Measurements from ENCODE around the gene SLC9A5. TPM values are rescaled to one million over a fixed set of nuclear protein-coding genes. Genes with fewer than 3 reads are reported as not detected.

The SLC9A5 gene
- total and polyA plus RNA-seq, 2 experiments from 2014 or later = 4.5 to 5.4 TPM

DNA sequence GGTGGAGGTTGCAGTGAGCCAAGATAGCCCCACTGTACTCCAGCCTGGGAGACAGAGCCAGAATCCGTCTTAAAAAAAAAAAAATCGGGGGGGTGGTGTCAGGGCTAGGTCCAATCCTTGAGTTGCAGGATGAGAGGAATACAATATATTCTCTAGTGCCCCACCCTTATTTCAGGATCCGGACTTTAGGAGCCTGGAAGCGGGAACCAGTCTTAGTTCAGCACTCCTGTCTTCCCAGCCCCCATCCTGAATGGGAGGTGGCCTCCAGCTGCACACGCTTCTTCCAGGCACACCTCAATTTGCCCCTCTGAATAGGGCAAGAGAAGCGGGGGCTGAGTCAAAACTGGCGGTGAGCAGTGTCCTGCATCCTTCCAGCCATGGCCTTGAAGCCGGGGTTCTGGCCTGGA, 3.1 kb upstream of the SLC9A5 start:
- peak overlapping the region; percentile 94 for H3K27ac ChIP-seq (ENCODE audit: low read depth)
- H3K27me3 ChIP-seq (ENCODE audit: insufficient read depth) = peaks cover 29% of the 10 kb centered on the region
- Mint-ChIP-seq H3K27ac (peak overlapping the region; percentile 97), H3K4me3 (peak overlapping the region; percentile 90), H3K4me1 (peaks cover 53% of the 10 kb centered on the region), H3K27me3 (ENCODE audit: insufficient read depth, low read depth, poor library complexity) (peaks cover 31% of the 10 kb centered on the region), H3K9me3 (no peaks in the 10 kb centered on the region; the same call in 2 of the 3 replicates), H3K36me3 (ENCODE audit: low read depth) (peaks cover 5% of the 10 kb centered on the region; the same call in 1 of the 3 replicates)
- no peaks in the 10 kb centered on the region; the same call in 1 of the 2 replicates for H4K20me1 ChIP-seq (replicated peaks; ENCODE audit: insufficient read depth)
- no peaks in the 10 kb centered on the region for H3K9me2 ChIP-seq (ENCODE audit: insufficient read depth)
- peaks cover 33% of the 10 kb centered on the region for H3K4me1 ChIP-seq (ENCODE audit: insufficient read depth)
- H3F3A ChIP-seq (replicated peaks; ENCODE audit: low read depth) = peaks cover 18% of the 10 kb centered on the region
- DNase-seq (ENCODE audit: low spot score) (no peak), ATAC-seq (no peak)
- peaks cover 36% of the 10 kb centered on the region for H3K79me2 ChIP-seq (replicated peaks; ENCODE audit: insufficient read depth)
- H3K36me3 ChIP-seq (ENCODE audit: insufficient read depth) = no peaks in the 10 kb centered on the region; the same call in 1 of the 2 replicates
- TF ChIP-seq, protein P1, sequence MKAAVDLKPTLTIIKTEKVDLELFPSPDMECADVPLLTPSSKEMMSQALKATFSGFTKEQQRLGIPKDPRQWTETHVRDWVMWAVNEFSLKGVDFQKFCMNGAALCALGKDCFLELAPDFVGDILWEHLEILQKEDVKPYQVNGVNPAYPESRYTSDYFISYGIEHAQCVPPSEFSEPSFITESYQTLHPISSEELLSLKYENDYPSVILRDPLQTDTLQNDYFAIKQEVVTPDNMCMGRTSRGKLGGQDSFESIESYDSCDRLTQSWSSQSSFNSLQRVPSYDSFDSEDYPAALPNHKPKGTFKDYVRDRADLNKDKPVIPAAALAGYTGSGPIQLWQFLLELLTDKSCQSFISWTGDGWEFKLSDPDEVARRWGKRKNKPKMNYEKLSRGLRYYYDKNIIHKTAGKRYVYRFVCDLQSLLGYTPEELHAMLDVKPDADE (IDR thresholded peaks at IDR 0.05) = no peak
- TF ChIP-seq, protein P2, sequence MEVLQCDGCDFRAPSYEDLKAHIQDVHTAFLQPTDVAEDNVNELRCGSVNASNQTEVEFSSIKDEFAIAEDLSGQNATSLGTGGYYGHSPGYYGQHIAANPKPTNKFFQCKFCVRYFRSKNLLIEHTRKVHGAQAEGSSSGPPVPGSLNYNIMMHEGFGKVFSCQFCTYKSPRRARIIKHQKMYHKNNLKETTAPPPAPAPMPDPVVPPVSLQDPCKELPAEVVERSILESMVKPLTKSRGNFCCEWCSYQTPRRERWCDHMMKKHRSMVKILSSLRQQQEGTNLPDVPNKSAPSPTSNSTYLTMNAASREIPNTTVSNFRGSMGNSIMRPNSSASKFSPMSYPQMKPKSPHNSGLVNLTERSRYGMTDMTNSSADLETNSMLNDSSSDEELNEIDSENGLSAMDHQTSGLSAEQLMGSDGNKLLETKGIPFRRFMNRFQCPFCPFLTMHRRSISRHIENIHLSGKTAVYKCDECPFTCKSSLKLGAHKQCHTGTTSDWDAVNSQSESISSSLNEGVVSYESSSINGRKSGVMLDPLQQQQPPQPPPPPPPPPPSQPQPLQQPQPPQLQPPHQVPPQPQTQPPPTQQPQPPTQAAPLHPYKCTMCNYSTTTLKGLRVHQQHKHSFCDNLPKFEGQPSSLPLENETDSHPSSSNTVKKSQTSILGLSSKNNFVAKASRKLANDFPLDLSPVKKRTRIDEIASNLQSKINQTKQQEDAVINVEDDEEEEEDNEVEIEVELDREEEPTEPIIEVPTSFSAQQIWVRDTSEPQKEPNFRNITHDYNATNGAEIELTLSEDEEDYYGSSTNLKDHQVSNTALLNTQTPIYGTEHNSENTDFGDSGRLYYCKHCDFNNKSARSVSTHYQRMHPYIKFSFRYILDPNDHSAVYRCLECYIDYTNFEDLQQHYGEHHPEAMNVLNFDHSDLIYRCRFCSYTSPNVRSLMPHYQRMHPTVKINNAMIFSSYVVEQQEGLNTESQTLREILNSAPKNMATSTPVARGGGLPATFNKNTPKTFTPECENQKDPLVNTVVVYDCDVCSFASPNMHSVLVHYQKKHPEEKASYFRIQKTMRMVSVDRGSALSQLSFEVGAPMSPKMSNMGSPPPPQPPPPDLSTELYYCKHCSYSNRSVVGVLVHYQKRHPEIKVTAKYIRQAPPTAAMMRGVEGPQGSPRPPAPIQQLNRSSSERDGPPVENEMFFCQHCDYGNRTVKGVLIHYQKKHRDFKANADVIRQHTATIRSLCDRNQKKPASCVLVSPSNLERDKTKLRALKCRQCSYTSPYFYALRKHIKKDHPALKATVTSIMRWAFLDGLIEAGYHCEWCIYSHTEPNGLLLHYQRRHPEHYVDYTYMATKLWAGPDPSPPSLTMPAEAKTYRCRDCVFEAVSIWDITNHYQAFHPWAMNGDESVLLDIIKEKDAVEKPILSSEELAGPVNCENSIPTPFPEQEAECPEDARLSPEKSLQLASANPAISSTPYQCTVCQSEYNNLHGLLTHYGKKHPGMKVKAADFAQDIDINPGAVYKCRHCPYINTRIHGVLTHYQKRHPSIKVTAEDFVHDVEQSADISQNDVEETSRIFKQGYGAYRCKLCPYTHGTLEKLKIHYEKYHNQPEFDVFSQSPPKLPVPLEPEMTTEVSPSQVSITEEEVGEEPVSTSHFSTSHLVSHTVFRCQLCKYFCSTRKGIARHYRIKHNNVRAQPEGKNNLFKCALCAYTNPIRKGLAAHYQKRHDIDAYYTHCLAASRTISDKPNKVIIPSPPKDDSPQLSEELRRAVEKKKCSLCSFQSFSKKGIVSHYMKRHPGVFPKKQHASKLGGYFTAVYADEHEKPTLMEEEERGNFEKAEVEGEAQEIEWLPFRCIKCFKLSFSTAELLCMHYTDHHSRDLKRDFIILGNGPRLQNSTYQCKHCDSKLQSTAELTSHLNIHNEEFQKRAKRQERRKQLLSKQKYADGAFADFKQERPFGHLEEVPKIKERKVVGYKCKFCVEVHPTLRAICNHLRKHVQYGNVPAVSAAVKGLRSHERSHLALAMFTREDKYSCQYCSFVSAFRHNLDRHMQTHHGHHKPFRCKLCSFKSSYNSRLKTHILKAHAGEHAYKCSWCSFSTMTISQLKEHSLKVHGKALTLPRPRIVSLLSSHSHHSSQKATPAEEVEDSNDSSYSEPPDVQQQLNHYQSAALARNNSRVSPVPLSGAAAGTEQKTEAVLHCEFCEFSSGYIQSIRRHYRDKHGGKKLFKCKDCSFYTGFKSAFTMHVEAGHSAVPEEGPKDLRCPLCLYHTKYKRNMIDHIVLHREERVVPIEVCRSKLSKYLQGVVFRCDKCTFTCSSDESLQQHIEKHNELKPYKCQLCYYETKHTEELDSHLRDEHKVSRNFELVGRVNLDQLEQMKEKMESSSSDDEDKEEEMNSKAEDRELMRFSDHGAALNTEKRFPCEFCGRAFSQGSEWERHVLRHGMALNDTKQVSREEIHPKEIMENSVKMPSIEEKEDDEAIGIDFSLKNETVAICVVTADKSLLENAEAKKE (CRISPR knock-in tag; IDR thresholded peaks at IDR 0.05) = no peak
- TF ChIP-seq, protein P3, sequence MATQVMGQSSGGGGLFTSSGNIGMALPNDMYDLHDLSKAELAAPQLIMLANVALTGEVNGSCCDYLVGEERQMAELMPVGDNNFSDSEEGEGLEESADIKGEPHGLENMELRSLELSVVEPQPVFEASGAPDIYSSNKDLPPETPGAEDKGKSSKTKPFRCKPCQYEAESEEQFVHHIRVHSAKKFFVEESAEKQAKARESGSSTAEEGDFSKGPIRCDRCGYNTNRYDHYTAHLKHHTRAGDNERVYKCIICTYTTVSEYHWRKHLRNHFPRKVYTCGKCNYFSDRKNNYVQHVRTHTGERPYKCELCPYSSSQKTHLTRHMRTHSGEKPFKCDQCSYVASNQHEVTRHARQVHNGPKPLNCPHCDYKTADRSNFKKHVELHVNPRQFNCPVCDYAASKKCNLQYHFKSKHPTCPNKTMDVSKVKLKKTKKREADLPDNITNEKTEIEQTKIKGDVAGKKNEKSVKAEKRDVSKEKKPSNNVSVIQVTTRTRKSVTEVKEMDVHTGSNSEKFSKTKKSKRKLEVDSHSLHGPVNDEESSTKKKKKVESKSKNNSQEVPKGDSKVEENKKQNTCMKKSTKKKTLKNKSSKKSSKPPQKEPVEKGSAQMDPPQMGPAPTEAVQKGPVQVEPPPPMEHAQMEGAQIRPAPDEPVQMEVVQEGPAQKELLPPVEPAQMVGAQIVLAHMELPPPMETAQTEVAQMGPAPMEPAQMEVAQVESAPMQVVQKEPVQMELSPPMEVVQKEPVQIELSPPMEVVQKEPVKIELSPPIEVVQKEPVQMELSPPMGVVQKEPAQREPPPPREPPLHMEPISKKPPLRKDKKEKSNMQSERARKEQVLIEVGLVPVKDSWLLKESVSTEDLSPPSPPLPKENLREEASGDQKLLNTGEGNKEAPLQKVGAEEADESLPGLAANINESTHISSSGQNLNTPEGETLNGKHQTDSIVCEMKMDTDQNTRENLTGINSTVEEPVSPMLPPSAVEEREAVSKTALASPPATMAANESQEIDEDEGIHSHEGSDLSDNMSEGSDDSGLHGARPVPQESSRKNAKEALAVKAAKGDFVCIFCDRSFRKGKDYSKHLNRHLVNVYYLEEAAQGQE (IDR thresholded peaks at IDR 0.05; ENCODE audit: unreplicated experiment) = no peak
- TF ChIP-seq POLR2AphosphoS5 (IDR thresholded peaks at IDR 0.05; ENCODE audit: low read depth) = no peak
- H2AFZ ChIP-seq = peak overlapping the region; percentile 81; the same call in 1 of the 2 replicates
- H3K4me3 ChIP-seq = peak overlapping the region; percentile 89
- peak overlapping the region; percentile 93 for H3K4me2 ChIP-seq
